HPDE6-E6E7 (cell line): ENCODE results near the gene TRIM8.
"Not testable (repeated sequence)": the region's sequence is repeated elsewhere in the genome, so short reads cannot be mapped to it uniquely, and the experiment has no call there.

Experiments used
- DNase-seq: peaks from one replicate; pipeline ENCODE4 v3.0.0; 2011; ENCODE audit warnings: missing footprints; ENCODE audit errors: extremely low spot score

The TRIM8 gene

GRCh38 chr10:102649797-102650654 lies 5.7 kb downstream of the TRIM8 start:
- no peak for DNase-seq

GRCh38 chr10:102650655-102651454 lies 6.6 kb downstream of the TRIM8 start:
- DNase-seq, result no peak

GRCh38 chr10:102651455-102652169 lies 7.3 kb downstream of the TRIM8 start:
- no peak for DNase-seq

GRCh38 chr10:102652170-102652916 lies 8.1 kb downstream of the TRIM8 start:
- no peak for DNase-seq

GRCh38 chr10:102653060-102653459 lies 8.8 kb downstream of the TRIM8 start:
- no peak for DNase-seq

- DNase-seq, result no peak
Observed at GRCh38 chr10:102654566-102654965, 10.3 kb downstream of the TRIM8 start.

- no peak for DNase-seq
Observed at GRCh38 chr10:102654969-102655368, 10.7 kb downstream of the TRIM8 start.

GRCh38 chr10:102656026-102656425 lies 11.7 kb downstream of the TRIM8 start:
- no peak for DNase-seq

GRCh38 chr10:102656791-102657371 lies 12.6 kb downstream of the TRIM8 start:
- no peak for DNase-seq

- DNase-seq, result no peak
Observed at GRCh38 chr10:102657451-102657850, 13.2 kb downstream of the TRIM8 start.

- no peak for DNase-seq
Observed at GRCh38 chr10:102657984-102658724, 13.9 kb downstream of the TRIM8 start.

GRCh38 chr10:102658802-102659201 lies 14.5 kb downstream of the TRIM8 start:
- DNase-seq, result no peak

- DNase-seq, result no peak
Observed at GRCh38 chr10:102660888-102661657, 16.8 kb downstream of the TRIM8 start.

GRCh38 chr10:102661658-102662028 lies 17.4 kb downstream of the TRIM8 start:
- no peak for DNase-seq

- DNase-seq, result no peak
Observed at GRCh38 chr10:102665904-102666509, 21.7 kb downstream of the TRIM8 start.

- not testable (repeated sequence) for DNase-seq
Observed at GRCh38 chr10:102667411-102667810, 23.1 kb downstream of the TRIM8 start.

- no peak for DNase-seq
Observed at GRCh38 chr10:102668326-102669107, 24.2 kb downstream of the TRIM8 start.
